DMS114 treated with DMSO at 0.1 percent for 48 hours (cell line): ENCODE measurements around the gene HBS1L.

Experiments used
- DNase-seq: peaks from one replicate; lab custom pipeline; 2025; ENCODE audit not compliant: unreplicated experiment; lab: John Stamatoyannopoulos, UW

The HBS1L gene

DNA sequence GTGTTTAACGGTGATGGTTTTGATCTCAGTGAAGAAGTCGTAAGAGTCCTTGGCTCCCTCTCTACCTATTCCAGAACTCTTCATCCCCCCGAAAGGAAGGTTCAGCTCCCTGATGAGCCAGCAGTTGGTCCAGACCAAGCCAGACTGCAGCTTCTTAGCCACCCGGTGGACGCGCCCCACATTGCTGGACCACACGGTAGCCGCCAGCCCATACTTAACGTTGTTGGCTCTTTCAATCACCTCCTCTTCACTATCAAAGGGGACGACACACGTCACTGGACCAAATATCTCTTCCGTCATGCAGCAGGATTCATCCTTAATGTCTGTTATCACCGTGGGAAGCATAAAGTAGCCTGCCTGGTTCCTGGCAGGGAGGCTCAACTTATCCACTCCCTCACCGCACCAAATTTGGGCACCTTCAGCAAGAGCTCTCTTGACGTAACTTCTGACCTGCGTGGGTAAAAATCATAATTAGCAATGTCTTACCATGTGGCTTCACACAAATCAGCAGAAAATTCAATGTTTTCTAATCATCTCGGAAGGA lies 136.1 kb downstream of the HBS1L start:
- no peak for DNase-seq

DNA sequence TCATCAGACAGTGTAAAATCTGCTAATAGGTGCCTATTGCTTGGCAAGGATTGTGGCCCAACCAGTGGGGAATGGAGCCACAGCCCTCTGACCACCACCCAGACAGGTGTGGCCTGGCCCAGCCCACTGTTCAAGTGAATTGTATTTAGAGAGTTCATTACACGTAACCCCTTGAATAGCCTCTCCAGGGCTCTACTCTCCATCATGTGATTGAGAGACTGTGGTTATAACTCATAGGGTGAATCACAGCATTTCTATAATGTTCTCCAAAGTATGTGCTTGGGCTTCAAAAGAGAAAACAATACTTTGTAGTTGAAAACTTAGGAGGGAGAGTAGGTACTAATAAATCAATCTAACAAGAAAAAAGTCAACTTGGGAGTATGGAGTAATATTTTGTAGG lies 143.1 kb downstream of the HBS1L start:
- no peak for DNase-seq

- no peak for DNase-seq
Measured at GRCh38 chr6:134910593-134910935, 144.1 kb downstream of the HBS1L start.
